BLaER1 (cell line): ENCODE data around the gene CCDC85A.

Experiments
- H3K27ac ChIP-seq: shearing (Covaris generic); formaldehyde crosslinking; 2 replicates; pipeline ENCODE4 v1.8.1; 2022
- H3K27me3 ChIP-seq: shearing (Covaris generic); formaldehyde crosslinking; 2 replicates; pipeline ENCODE4 v1.8.1; 2022
- H3K36me3 ChIP-seq: shearing (Covaris generic); formaldehyde crosslinking; 2 replicates; pipeline ENCODE4 v1.8.1; 2022
- H3K4me1 ChIP-seq: shearing (Covaris generic); formaldehyde crosslinking; 2 replicates; pipeline ENCODE4 v1.8.1; 2022
- H3K4me2 ChIP-seq: shearing (Covaris generic); formaldehyde crosslinking; 2 replicates; pipeline ENCODE4 v1.8.1; 2022
- H3K4me3 ChIP-seq: shearing (Covaris generic); formaldehyde crosslinking; 2 replicates; pipeline ENCODE4 v1.8.1; 2022
- H3K9ac ChIP-seq: shearing (Covaris generic); formaldehyde crosslinking; 2 replicates; pipeline ENCODE4 v1.8.1; 2022
- H3K9me3 ChIP-seq: shearing (Covaris generic); formaldehyde crosslinking; 2 replicates; pipeline ENCODE4 v1.8.1; 2022
- H4K20me1 ChIP-seq: shearing (Covaris generic); formaldehyde crosslinking; 2 replicates; pipeline ENCODE4 v1.8.1; 2022
- Cebpa-rat ChIP-seq: shearing (Covaris generic); IDR thresholded peaks from 2 replicates; pipeline ENCODE4 v1.8.1; 2022

CCDC85A gene

DNA sequence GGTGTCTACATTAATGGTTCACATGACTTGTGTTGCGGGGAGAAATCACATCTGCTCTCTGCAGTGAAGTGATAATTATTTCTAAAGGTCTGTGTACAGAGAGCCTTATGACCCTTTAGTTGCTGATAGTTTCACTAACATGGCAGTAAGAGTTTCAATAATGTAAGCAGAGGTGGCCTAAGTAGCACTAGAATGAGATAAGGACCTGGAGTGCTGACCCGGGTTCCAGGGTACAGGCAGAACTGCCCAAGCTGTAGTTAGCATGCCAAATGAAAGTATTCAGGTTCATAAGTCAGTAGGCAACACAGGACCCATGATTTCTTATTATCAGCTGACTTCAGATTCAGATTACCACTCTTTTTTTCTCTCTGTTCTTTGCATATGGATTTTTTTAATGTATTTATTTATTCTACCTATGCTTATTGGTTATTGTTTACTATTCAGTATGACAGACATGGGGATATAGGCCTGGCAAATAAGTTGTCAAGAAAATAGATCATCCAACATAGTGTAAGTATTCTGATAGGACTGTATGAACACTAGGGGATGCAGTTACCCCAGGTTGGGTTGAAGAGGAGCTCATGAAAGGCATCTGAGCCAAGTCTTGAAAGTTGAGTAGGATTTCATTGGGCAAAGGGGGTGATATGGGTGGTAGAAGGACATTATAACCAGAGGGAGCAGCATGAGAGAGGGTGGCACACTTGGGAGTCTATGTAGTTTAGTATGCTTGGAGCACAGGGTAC lies 105.2 kb downstream of the CCDC85A start:
- no peaks in the 10 kb centered on the region for H3K9me3 ChIP-seq
- no peaks in the 10 kb centered on the region for H4K20me1 ChIP-seq
- no peak overlapping the region for H3K4me3 ChIP-seq
- no peaks in the 10 kb centered on the region for H3K36me3 ChIP-seq
- no peaks in the 10 kb centered on the region for H3K27me3 ChIP-seq
- H3K4me2 ChIP-seq: no peak overlapping the region
- H3K9ac ChIP-seq: no peak overlapping the region
- H3K4me1 ChIP-seq: no peaks in the 10 kb centered on the region
- H3K27ac ChIP-seq: no peak overlapping the region
- no peak for TF ChIP-seq Cebpa-rat

DNA sequence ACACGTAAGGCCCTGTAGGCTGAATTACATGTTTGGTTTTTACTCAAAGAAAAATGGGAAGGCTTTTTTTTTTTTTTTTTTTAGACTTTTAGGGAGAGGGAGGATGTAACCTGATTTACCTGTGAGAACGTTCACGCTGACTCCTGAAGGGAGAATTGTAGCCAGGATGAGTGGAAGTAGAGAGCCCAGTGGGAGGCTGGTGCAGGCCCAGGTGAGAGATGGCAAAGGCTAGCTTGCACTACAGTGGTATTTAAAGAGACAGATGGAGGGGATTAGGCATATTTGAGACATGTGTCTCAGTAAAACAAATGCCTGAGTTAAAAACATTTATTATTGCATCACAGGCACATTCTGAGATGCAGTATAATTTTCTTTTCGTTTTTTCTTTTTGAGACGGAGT lies 107.9 kb downstream of the CCDC85A start:
- Histone ChIP-seq H3K4me1 (no peaks in the 10 kb centered on the region), H3K9me3 (no peaks in the 10 kb centered on the region), H3K27me3 (no peaks in the 10 kb centered on the region), H4K20me1 (no peaks in the 10 kb centered on the region), H3K4me2 (no peak overlapping the region), H3K9ac (no peak overlapping the region), H3K27ac (no peak overlapping the region), H3K36me3 (no peaks in the 10 kb centered on the region), H3K4me3 (no peak overlapping the region)
- TF ChIP-seq Cebpa-rat: no peak

DNA sequence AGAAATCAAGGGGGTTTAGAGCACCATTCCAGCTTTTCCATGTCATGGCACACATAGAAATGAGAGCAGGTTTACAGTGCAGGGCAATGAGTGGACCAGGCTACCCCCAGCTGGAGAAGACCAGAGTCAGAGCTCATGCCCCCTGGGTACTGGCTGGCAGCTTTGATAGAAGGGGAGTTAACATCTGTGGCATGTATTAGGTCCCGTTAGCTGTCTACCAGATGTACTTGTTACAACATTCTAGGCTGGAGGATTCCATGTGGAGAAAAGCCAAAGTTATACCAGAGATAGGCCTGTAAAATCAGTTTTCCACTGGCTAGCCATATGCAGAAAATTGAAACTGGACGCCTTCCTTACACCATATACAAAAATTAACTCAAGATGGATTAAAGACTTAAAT lies 109.2 kb downstream of the CCDC85A start:
- Histone ChIP-seq H3K9me3 (no peaks in the 10 kb centered on the region), H3K27me3 (no peaks in the 10 kb centered on the region), H3K9ac (no peak overlapping the region), H3K4me2 (no peak overlapping the region), H3K27ac (no peak overlapping the region), H3K4me3 (no peak overlapping the region), H4K20me1 (no peaks in the 10 kb centered on the region), H3K4me1 (no peaks in the 10 kb centered on the region), H3K36me3 (no peaks in the 10 kb centered on the region)
- TF ChIP-seq Cebpa-rat: no peak

DNA sequence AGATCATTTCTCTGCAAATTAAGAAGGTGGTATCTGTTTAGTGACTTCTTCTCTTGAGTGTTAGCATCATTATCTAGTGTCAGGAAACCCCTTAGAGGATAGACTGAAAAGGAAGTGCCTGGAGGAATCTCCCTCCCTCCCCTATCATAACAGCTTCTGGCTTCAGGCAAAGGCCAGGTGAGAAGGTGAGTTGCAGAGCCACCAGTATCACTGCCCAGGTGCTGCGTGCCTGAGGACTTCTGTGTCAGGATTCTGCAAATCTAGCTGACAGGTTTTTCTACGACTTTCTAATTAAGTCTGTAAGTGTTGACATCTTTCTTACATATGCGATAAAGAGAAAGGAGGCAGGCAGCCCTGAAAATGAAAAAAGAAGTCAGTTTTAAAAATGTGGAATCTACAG lies 111.9 kb downstream of the CCDC85A start:
- H3K9ac ChIP-seq: no peak overlapping the region
- no peaks in the 10 kb centered on the region for H4K20me1 ChIP-seq

DNA sequence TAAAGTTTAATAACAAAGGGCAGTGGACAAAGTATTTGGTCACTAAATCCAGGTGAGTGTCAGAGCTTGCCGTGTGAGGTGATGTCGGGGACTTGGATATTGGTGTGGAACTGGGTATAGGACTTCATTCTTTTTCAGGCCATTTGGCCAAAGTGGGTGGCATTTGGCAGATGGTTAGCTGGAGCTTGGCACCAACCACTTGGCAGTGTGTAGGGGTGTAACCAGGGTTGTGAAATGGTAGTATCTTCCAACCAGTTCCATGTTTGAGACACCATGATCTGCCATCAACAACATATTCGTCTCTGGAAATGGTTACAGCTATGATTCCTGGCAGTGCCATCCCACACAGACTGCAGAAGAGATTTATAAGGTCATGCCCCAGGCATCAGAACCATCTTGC lies 113.9 kb downstream of the CCDC85A start:
- Histone ChIP-seq H3K9me3 (no peaks in the 10 kb centered on the region), H3K36me3 (no peaks in the 10 kb centered on the region), H3K27ac (no peak overlapping the region), H3K4me2 (no peak overlapping the region), H4K20me1 (no peaks in the 10 kb centered on the region), H3K27me3 (no peaks in the 10 kb centered on the region), H3K9ac (no peak overlapping the region), H3K4me1 (no peaks in the 10 kb centered on the region), H3K4me3 (no peak overlapping the region)
- no peak for TF ChIP-seq Cebpa-rat

More for the DNA sequence above, 111.9 kb downstream of the CCDC85A start:
- no peaks in the 10 kb centered on the region for H3K4me1 ChIP-seq
- no peaks in the 10 kb centered on the region for H3K9me3 ChIP-seq
- H3K27me3 ChIP-seq: no peaks in the 10 kb centered on the region
- no peaks in the 10 kb centered on the region for H3K36me3 ChIP-seq
- H3K4me3 ChIP-seq: no peak overlapping the region
- no peak for TF ChIP-seq Cebpa-rat
- H3K4me2 ChIP-seq: no peak overlapping the region
- no peak overlapping the region for H3K27ac ChIP-seq

DNA sequence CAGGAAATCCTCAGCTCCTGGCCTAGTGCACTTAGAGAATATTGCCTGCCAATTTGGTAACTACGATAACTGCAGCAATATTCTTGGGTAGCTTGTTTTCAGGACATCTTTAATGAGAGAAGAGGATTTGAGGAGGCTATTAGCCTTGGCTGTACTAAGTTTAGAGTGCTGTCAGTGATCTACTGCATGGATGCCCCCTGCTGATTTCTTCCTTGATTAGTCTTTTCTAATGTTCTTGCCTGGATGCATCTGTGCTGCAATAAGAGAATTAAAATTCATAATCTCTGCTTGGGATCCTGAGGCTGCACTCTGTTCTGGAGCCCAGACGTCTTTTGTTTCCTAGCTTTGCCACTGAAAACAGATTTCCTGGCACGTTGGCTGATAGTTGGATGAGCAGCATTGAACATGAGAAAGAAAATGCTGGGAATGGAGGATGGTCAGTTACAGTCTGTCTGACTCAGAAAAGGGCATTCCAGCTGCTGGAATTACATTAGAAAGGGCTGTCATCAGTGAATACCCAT lies 115.4 kb downstream of the CCDC85A start:
- Histone ChIP-seq H3K9ac (no peak overlapping the region), H3K27ac (no peak overlapping the region), H3K36me3 (no peaks in the 10 kb centered on the region), H3K4me3 (no peak overlapping the region), H3K4me2 (no peak overlapping the region), H4K20me1 (no peaks in the 10 kb centered on the region), H3K9me3 (no peaks in the 10 kb centered on the region), H3K27me3 (no peaks in the 10 kb centered on the region), H3K4me1 (no peaks in the 10 kb centered on the region)
- no peak for TF ChIP-seq Cebpa-rat

DNA sequence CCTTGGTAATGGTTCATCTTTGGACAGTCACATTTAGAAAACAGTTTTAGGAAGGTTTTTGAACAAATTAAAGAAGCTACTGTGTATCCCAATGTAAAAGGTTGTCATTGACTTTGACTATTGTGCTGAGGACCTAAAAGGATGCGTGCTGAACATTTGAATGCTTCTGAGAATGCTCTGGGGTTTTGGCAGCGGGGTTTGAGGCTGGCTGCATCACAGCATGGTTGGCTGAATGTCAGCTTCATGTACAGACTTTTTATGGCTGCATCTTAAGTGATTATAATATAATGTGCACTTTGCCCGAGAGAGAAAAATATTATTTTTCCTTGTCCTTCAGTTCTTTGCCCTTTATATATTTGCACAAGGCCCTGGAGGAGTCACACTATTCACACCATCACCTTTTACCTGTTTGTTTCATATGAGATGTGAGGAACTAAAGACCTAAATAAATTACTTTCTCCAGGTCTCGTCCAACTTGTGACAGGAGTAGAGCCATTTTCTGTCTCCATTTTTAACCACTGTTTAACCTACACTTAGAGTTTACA lies 125.9 kb downstream of the CCDC85A start:
- Histone ChIP-seq H3K4me1 (no peaks in the 10 kb centered on the region), H3K9me3 (no peaks in the 10 kb centered on the region), H4K20me1 (no peaks in the 10 kb centered on the region), H3K27me3 (no peaks in the 10 kb centered on the region), H3K27ac (no peak overlapping the region), H3K36me3 (no peaks in the 10 kb centered on the region), H3K4me3 (no peak overlapping the region), H3K4me2 (no peak overlapping the region), H3K9ac (no peak overlapping the region)
- TF ChIP-seq Cebpa-rat: no peak

DNA sequence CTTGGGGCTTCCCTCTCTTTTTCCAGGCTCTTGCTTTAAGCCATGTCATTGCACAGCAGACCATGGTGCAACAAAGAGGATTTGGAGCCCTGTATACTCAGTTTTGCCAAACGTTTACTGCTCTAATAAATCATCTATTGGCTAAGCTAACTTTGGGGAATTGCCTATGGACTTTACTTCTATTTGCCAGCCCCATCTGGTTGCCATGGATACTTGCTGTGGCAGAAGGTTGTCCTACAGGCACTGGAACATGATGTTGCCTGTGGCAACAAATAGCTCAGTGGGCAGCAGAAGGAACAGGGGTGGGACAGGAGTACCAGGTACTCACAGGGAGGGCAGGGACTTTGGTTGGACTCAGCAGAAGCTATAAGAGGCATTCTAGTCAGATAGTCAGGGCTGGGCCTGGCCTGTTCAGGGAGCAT lies 129.7 kb downstream of the CCDC85A start:
- H3K4me3 ChIP-seq: no peak overlapping the region
- H3K9me3 ChIP-seq: no peaks in the 10 kb centered on the region
- H4K20me1 ChIP-seq: no peaks in the 10 kb centered on the region
- H3K9ac ChIP-seq: no peak overlapping the region
- H3K36me3 ChIP-seq: no peaks in the 10 kb centered on the region
- no peaks in the 10 kb centered on the region for H3K4me1 ChIP-seq
- H3K4me2 ChIP-seq: no peak overlapping the region
- H3K27ac ChIP-seq: no peak overlapping the region
- H3K27me3 ChIP-seq: no peaks in the 10 kb centered on the region
- TF ChIP-seq Cebpa-rat: no peak

DNA sequence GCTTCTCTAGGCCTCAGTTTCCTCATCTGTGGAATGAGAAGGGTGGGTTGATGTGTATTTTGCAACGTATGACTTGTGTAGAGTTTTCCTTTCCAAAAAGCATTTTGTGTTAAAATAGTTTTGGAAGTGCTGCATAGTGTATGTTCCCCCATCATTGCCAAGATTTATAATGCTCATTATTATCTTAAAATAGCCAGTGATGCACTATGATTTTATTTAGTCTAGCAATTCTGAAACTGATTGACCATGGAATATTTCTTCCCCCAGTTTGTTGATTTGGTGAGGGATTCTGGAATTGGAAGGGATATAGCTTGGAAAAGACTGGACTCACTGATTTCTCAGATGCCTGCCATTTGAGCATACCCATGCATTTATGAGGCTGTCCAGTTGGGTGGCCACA lies 130.6 kb downstream of the CCDC85A start:
- H4K20me1 ChIP-seq: no peaks in the 10 kb centered on the region

DNA sequence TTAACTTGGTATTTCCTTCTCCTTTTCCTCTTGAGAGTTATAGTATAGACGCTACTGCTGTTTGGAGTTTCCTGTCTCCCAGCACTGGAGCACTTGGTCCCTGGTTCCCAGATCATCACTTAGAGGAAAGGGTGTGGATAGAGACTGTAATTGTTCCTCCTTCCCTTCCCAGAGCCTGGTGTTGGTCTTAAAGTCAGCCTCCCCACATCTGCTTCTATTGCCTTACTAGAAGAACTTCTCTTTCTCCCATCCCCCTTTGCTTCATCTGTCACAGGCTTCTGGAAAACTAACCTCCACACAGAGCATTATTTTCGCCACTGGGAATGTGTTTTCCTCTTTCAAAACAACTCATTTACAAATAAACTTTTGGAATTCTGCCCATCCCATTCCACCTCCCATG lies 131.0 kb downstream of the CCDC85A start:
- no peaks in the 10 kb centered on the region for H3K36me3 ChIP-seq
- no peak overlapping the region for H3K4me3 ChIP-seq
- no peak overlapping the region for H3K27ac ChIP-seq
- no peak overlapping the region for H3K9ac ChIP-seq
- H4K20me1 ChIP-seq: no peaks in the 10 kb centered on the region
- H3K4me1 ChIP-seq: no peaks in the 10 kb centered on the region
- no peaks in the 10 kb centered on the region for H3K27me3 ChIP-seq
- H3K9me3 ChIP-seq: no peaks in the 10 kb centered on the region
- TF ChIP-seq Cebpa-rat: no peak
- no peak overlapping the region for H3K4me2 ChIP-seq

More for the DNA sequence above, 130.6 kb downstream of the CCDC85A start:
- Histone ChIP-seq H3K36me3 (no peaks in the 10 kb centered on the region), H3K9me3 (no peaks in the 10 kb centered on the region), H3K4me2 (no peak overlapping the region), H3K27ac (no peak overlapping the region), H3K4me3 (no peak overlapping the region), H3K4me1 (no peaks in the 10 kb centered on the region), H3K27me3 (no peaks in the 10 kb centered on the region), H3K9ac (no peak overlapping the region)
- no peak for TF ChIP-seq Cebpa-rat

DNA sequence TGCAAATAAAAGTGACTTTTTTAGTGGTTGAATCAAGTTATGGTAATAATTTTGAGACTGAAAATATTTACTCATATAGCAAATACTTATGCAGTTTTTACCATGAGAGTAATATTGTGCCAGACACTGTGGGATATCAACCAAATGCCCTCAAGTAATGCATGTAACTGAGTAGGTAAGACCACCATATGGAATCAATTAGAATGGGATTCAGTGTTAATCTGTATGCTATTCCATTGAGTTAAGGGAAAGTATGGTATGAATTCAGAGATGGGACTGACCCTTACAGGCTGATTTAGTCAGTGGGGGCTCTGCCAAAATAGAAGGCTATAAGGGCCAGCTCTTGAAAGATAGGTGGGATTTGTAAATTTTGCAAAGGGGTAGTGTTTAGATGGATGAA lies 131.6 kb downstream of the CCDC85A start:
- H3K4me3 ChIP-seq: no peak overlapping the region
- TF ChIP-seq Cebpa-rat: no peak
- H3K27me3 ChIP-seq: no peaks in the 10 kb centered on the region
- H3K4me1 ChIP-seq: no peaks in the 10 kb centered on the region
- no peak overlapping the region for H3K27ac ChIP-seq
- no peak overlapping the region for H3K9ac ChIP-seq
- H3K36me3 ChIP-seq: no peaks in the 10 kb centered on the region
- no peaks in the 10 kb centered on the region for H4K20me1 ChIP-seq
- H3K4me2 ChIP-seq: no peak overlapping the region
- H3K9me3 ChIP-seq: no peaks in the 10 kb centered on the region
